Activated T-cell treated with anti-CD3 and anti-CD28 coated beads for 4 hours (primary cell): ENCODE data around the gene EFHC2.

Source experiments
- DNase-seq: peaks from one replicate; pipeline ENCODE4 v3.0.0-alpha.2; 2020

EFHC2 gene, protein sequence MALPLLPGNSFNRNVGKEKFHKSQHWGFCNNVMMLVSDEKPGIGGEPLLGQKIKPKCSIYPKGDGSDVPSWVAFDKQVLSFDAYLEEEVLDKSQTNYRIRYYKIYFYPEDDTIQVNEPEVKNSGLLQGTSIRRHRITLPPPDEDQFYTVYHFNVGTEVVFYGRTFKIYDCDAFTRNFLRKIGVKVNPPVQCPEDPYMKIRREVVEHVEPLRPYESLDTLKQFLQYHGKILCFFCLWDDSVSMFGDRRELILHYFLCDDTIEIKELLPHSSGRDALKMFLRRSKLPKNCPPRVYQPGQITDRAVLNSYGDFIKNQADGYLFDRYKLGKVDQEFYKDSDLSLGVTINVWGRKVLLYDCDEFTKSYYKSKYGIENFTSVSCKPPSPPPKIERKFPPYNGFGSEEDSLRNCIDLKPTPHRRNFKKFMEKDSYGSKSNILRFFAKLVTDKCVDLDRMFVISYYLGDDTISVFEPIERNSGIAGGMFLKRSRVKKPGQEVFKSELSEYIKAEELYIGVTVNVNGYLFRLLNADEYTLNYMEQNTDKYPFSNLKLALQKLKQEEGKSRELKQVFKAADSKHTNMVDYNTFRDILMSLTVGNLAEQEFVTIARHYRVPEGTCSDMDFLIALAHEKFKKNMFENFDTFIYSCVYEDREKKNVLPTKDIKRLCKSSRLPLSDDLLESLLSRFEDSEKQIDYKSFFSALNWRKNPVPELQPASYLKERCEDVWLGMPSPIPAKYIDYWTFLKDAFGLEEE

DNA sequence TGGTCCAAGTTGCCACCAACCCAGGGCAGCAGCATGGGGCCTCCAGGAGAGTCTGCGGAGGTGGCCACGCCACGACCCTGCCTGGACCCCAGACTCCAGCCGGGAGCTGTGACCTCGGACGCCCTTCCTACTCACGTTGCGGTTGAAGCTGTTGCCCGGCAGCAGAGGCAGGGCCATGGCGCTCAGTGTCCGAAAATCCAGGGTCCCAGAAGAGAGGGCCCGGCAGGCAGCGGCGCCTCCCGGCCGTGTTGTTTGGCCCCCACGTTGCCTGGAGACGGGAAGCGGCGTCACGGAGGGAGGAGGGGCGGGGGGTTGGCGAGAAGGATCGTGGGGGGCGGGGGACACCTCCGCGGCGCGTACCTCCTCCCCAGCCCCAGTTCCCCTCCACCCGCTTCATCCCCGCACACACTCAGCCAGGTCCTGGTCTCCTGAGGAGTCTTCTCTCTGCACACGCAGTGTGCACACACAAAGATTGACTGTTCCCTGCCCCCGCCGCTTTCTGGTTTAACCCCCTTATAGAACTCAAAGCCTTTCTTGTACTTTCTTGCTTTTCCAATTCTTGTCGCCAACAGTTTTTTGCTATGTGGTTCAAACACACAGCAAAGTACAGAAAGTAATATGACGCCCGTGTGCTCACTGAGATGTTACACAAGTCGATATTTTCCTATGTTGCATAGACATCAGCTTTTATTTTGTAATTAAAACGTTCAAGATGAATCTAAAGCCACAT, at the start of gene EFHC2:
Gene EFHC2 (minus strand): TSS at position 261 of the 730 bp plus-strand sequence. CDS start 84 bp downstream, at position 177.
- DNase-seq, result peak; percentile 28

DNA sequence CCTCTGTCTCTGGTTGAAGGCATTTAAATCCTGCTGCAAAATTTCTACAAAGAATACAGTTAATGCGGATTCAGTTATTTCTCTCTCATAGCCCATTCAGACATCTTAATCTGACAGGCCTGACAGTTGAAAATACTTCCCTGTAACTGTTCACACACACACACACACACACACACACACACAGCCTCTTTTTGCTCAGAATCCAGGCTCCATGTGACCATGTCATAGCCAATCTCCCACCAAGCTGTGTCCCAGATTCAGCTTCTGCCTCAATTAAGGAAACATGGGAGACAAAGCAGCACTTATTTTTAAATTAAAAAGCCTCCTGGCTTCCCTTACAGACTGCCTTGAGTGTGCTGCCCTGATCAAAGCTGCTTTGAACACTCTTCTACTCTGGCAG, 49.3 kb upstream of the EFHC2 start:
- no peak for DNase-seq

DNA sequence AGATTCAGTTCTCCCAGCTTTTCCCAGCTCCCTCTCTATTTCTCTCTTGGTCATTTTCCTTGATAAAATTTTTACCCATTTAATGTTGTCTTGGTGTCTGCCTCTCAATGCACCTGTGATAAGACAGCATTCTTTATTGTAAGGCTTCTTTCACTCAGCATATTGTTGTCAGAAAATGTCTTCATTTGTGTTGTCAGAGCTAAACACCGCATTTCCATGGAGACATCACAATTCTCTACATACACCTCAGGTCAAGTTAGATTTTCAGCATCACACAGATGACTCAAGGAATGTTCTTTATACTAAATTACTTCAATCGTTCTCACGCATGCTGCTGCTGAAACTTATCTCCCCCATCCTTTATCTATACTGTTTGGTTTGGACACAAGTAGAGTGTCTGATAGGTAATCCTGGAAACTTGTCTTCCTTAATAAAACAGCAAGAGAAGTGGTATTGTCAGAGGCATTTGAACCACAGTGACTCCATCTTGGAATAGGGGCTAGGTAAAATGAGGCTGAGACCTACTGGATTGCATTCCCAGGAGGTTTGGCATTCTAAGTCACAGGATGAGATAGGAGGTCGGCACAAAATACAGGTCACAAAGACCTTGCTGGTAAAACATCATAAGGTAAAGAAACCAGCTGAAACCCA, 41.3 kb upstream of the EFHC2 start:
- DNase-seq, result no peak

DNA sequence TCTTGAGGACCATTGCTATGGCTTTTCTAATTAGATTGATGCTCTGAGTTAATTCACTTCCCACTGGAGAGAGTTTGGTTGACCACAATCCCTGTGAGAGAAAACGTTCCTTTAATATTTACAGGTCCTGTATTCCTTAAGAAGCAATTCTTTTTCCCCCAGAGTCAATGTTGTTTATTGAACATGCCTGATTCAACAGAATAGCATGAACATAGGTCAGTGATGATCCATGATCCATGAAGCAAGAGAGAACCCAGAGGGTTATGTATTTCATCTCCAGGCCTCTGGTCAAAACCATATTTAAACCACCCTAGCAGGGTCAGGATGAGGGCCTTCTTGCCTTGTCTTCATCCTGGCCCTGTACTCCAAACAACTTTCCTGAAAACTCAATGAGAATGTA, 39.4 kb upstream of the EFHC2 start:
- no peak for DNase-seq

DNA sequence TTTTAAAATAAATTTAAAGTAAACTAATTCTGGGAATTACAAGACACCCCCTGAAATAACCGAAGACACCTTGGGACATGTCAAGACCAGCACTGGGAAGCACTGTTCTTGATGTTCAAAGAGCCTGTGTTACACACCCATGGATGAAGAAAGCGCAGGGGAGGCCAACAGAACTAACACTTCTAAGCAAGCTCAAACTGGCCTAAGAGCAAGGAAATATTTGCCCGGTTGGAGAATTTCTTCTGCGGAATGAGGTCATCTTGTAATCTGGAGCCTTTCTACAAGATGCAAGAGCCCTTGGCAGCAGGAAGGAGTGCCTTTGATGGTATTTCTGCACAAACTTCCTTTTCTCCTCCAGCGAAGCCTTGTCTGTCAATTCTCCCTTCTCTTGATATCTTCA, 9.3 kb upstream of the EFHC2 start:
- DNase-seq, result no peak

DNA sequence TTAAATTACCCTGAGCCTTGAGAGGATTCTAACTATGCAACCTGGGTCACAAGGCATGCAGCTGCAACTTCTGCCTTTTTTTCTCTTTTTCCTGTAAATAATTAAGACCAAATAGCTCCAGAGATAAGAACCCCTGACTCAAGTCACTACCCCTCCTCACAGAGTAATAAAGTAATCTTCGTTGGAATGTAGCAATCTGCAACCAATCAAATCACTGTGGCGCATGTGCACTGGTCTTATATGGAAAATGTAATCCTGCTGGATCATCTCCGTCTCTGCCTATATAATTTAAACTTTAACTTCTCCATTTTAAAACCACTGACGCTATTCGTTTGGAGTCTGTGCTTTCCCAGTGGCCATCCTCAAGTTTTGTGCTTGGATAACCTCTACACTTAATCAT, 6.1 kb upstream of the EFHC2 start:
- DNase-seq, result no peak

DNA sequence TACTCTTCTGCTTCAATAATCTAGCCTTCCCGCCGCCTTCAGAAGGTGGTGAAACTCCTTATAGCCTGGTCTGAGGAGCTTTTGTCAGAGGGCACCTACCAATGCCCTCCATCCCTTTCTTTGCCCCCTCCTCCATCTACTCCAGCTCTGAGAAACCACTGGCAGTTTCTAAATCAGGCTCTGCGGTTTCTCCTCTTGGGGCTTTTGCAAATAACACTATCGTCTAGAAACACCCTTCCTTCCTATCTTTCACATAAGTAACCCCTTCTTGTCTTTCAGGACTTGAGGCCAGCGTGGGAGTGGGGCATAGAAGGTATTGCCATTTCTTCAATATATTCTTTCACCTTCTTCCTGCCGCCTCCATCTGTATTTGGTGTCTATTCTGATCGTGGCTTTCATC, 1.2 kb upstream of the EFHC2 start:
- no peak for DNase-seq

DNA sequence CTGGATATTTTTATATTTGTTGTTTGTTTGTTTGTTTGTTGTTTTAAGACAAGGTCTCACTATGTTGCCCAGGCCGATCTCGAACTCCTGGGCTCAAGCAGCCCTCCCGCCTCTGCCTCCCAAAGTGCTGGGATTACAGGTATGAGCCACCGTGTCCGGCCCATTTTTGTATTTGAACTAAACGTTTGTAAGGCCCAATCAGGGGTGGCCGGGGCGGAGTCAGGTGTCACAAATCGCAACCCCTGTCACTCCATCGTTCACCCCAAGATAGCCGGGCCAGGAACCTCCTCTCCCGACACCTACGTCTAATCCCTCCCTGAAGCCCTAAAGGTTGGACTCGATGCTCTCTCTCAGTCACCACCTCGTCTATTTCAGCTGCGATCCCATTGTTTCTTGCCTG, 722 bp upstream of the EFHC2 start:
- DNase-seq, result peak; percentile 33

DNA sequence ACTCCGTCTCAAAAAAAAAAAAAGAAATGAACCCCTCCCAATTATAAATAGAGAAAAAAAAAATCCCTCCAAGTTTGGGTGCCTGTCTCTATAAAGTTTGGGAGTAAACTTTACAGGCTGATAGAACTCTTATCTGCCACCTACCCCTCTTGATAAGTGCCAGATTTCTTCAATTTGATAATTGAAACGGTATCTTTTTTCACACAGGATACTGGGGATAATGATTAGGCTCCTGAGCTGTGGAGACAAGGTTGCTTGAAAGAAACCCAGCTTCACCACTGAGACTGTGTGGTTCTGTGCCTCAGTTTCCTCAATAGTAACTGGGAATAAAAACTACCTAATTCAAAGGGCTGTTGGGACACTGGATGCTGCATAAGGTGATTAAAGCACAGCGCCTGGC, 606 bp downstream of the EFHC2 start:
- no peak for DNase-seq

DNA sequence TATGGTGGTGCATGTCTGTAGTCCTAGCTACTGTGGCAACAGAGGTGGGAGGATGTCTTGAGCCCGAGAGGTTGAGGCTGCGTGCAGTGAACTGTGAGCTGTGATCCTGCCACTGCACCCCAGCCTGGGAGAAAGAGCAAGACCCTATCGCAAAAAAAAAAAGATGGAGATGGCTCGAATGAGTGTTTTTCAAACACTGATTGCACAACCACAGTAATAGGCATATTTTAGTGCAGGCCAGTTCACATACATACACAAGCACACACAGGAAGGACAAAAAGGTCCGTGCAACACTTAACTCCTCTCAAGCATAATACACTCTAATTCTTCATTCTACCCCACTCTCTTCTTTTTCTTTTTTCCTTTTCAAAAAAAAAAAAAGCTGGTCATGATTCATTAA, 5.1 kb downstream of the EFHC2 start:
- DNase-seq, result no peak

DNA sequence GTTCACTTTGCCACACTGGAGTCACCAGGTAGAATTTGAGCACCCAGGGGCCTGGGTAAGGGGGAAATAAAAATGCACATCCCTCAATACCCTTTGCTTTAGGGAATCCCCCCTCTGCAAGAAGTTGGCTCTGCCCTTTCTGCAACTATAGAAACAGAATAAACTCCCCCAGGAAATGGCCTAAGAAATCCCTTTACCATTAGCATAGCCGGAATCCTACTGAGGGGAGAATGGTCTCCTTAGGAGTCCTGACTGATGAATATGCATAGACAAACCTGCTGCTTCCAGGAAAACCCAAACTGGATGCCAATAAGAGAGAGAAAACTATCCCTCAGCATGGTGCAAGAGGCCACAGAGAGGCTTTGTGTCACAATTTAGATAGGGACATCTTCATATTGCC, 11.0 kb downstream of the EFHC2 start:
- no peak for DNase-seq

DNA sequence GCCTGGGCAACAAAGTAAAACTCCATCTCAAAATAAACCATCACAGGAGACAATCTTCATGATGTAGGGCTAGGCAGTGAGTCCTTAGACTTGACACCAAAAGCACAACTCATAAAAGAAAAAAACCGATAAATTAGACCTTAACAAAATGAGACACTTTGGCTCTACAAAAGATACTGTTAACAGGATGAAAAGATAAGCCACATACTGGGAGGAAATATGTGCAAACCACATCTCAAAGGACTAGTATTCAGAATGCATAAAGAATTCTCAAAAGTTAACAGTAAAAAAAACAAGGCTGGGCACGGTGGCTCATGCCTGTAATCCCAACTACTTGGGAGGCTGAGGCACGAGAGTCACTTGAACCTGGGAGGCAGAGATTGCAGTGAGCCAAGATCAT, 13.2 kb downstream of the EFHC2 start:
- no peak for DNase-seq

DNA sequence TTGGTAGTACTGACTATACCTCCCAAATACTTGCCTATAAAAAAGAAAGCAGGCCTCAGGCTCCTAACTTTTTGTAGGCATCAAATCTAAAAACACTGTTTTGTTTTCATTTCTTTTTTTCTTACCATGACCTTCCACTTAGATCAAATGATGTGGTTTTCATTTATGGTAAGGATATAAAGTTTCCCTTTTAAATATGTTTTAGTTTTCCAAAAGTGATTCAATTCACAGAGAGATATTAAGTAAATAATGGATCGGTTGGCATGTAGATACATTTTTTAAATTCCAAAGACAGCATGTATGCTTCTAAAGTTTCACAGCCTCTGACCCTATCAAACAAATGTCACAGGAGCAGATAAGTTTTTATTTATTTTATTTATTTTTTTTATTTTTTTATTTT, 23.9 kb downstream of the EFHC2 start:
- DNase-seq, result no peak

DNA sequence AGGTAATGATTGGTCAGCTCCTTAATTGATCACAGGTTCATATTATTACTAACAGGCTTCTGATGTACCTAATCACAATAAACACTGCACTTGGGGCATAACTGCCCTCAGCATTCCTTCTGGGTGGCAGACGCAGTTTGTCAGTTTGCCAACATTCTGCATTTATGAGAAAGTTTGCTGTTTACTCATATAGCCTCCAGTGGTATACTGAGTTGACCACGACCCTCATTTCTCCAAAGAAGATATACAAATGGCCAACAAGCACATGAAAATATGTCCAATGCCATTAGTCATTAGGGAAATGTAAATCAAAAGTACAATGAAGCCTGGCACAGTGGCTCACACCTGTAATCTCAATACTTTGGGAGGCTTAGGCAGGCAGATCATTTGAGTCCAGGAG, 26.3 kb downstream of the EFHC2 start:
- DNase-seq, result no peak

DNA sequence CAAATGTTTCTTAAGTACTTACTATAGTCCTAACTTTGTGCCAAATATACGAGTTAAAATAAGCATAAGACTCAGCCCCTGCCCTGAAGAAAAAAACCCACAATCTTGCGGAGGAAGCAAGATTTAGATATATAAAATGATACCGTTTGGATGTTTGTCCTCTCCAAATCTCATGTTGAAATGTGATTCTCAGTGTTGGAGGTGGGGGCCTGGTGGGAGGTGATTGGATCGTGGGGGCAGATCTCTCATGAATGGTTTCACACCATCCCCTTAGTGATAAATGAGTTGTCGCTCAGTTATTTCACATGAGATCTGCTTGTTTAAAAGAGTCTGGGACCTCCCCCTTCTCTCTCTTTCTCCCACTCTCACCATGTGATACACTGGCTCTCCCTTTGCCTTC, 28.7 kb downstream of the EFHC2 start:
- DNase-seq, result no peak

DNA sequence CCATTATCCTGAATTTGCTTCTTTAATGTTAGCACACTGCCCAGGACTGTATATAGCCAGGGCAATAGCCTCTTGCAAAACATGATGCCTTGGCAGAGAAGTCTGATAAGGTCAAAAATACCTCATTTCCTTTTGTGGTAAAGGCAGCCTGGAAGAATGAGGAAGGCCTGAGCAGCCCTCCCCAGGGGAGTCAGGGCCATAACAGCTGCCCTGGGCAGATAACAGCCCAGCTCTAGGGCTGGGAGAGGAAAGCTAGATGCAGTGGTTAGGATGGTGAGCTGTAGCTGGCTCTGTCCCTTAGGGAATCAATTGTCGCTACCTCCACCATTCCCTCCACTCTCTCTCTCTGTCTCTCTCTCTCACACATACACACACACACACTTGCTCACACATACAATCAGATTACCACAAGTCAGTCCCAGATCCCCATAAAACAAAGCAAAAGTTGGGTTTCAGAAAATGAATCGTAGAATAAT, 29.2 kb downstream of the EFHC2 start:
- no peak for DNase-seq

DNA sequence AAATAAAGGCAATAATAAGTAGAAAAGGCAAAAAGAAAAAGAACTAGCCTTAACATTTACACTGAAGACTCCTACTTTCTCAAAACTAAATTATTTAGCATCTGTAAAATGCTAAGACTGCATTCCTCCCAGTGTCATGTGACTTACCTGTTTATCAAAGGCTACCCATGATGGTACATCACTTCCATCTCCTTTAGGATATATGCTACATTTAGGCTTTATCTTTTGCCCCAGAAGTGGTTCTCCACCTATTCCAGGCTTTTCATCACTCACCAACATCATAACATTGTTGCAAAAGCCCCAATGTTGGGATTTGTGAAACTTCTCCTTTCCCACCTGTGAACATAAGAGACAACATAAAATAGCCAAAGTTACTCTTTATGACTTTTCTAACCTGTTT, 31.1 kb downstream of the EFHC2 start:
- DNase-seq, result no peak

DNA sequence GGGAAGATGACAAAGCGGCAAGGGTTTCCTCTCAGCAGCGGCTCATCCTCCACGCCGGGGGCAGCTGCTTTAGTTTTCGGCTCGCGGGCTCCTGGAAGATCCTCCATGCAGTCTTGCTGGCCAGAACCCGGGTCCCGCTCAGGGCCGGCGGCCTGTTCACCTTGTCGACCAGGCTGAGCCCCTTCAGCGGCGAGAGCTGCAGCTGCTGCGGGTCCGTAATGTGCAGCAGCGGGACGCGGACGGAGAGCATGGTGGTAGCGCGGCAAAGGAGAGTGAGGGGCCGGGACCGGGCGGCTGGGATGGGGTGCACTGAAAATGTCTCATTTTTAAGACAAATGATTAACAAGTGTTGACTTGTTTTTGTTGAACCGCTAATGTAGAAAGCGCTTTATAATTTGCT, 33.2 kb downstream of the EFHC2 start:
- no peak for DNase-seq

DNA sequence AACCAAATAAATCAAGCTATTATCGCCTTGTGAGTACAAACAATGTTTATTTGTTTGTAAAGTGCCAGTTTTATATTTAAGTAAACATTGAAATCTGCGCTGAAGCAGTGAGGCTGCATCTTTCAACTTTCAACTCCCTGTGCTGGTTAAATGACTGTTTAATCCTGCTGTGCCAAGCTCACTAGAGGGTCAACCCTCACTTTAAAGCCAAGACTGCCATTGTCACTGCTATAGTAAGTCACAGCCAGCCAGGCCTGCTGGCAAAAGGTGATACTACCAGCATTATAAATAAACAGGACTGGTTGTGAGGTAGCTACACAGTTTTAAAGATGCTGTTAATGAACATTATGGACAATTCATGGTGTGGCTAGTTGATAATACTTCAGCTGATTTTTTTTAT, 34.6 kb downstream of the EFHC2 start:
- DNase-seq, result no peak

DNA sequence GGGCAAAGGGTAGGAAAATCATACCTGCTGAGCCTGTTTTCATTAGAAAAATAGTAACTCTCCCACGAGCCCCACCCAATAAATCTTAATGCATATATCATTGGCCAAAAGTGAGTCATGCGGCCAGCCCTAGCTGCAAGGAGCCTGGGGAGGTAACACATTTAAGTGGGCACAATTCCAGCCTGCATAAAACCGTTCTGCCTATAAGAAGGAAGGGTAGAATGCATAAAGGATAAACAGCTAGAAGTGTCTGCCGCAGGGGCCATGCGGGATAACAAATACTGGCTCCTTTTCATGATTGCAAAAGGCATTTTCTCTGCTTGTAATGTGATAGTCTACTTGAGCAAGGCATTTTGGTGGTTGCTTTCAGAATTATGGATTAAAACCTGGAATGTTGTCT, 37.1 kb downstream of the EFHC2 start:
- DNase-seq, result no peak

DNA sequence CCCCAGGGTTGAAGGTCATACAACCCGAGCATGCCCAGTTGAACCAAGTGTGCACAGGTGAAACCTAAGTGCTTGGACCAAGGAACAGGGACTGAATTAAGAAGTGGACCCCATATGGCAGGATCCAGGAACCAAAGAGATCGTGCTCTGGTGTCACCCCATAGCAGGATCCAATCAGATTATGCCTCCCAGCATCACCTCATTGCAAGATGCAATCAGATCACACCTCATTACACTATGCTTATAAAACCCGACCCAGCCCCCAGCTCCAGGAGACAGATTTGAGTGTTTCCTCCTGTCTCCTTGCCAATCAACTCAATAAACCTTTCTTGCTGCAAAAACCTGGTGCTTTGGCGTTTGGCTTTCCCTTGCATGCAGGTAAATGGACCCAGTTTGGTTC, 37.6 kb downstream of the EFHC2 start:
- no peak for DNase-seq

DNA sequence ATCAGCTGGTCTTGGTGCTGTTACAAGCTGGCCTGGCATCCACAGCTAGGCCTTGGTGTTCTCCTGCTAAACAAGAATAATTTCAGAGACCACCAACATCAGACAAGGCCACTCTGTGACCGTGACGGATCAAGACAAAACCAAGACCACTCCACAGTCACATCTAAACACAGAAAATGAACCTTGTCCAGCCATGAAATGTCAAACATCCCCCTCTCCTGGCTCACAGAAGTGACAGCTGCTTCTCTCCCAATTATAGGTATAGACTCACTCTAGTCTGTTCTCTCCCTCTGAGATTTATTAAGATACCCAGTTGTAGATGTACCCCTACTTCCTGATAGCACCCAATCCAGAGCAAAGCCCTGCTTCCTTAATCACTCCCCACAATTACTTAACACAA, 40.4 kb downstream of the EFHC2 start:
- DNase-seq, result no peak

DNA sequence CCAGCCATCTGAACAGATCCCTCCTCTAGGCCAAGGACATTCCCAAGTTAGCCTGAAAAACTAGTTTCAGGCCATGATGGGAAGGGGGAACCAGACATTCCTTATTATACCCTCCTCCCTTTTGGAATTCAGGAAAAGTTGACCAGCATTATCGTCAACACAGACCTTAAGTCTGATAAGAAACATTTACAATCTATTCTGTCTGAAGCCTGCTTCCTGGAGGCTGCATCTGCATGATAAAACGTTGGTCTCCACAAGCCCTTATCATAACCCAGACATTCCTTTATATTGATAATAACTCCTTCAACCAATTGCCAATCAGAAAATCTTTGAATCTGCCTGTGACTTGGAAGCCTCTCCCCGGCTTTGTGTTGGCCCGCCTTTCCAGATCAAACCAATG, 44.3 kb downstream of the EFHC2 start:
- no peak for DNase-seq
